HG02798 (cell line): ENCODE data around the gene PRRX2.
"Not testable (repeated sequence)": the region's sequence is repeated elsewhere in the genome, so short reads cannot be mapped to it uniquely, and the experiment has no call there.

Experiments used
- ATAC-seq: cut with Tn5 transposase; IDR thresholded peaks from one replicate; pipeline ENCODE4 v1.9.1; 2021; ENCODE audit warnings: mild to moderate bottlenecking; ENCODE audit not compliant: unreplicated experiment, poor library complexity

PRRX2 gene

DNA sequence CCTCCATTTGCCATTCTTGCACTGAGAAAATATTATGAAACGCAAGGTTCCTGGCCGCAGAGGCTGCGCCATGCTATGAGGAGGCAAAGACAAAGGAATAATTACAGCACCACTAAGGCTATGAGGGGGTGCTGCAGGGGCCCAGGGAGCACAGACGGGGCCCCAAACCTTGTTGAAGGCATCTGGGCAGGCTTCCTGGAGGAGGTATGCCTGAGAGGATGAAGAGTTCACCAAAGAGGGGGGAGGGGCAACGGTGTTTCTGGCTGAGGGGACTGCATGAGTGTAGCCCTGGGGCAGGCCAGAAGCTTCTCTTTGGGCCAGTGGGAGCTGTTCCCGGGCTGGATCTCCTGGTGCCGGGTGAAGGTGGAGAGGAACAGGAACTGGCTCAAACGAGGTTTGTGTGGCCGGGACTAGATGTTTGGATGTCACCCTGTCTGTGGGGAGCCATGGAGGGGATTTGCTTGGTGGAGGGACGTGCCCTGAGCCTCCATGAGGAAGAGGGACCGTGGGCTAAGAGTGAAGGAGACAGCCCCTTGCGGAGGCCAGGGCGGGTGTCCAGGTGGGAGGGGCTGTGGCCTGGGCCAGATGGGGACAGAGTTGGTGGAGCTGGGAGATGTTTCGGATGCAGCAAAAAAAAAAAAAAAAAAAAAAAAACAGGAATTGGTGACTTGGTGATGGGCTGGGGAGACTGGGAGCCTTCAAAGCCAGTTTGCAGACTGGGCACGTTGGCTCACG, 59.2 kb downstream of the PRRX2 start:
- no peak for ATAC-seq

DNA sequence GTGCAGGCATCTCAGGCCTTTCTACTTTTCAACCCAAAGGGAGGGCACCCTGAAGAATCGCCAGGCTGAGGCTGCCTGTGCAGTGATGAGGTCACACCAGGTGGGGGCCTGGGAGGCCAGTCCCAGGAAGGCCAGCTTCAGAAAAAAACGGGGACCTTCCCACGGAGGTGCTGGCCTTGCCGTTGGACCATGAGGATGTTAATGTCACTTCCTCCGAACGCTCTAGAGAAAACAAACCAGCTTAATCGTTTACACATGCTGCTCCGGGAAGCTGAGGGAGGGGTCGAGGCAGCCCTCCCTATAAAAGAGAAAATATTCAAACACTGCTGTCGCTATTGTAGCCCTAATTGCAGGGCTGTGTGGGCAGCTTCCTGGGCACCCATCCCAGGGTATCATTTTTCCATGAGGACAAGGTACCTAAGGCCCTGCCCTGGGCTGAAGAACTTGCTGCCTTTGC, 60.4 kb downstream of the PRRX2 start:
- no peak for ATAC-seq

GRCh38 chr9:129726322-129727160, 61.1 kb downstream of the PRRX2 start:
- ATAC-seq, result no peak

DNA sequence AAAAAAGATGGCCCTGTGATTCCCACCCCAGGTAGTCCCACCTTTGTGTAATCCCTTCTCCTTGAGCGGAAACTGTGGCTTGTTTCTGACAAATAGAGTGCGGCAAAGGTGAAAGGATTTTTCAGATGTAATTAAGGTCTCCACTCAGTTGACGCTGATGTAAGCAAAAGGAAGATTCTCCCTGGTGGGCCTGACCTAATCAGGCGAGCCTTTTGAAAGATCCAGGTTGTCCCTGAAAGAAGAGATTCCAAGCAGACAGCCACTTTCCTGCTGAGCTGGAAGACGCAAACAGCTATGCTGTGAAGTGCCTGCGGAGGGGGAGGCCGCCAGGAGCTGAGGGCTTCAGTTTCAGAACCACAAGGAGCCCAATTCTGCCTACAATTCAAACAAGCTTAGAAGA, 63.3 kb downstream of the PRRX2 start:
- ATAC-seq, result no peak

DNA sequence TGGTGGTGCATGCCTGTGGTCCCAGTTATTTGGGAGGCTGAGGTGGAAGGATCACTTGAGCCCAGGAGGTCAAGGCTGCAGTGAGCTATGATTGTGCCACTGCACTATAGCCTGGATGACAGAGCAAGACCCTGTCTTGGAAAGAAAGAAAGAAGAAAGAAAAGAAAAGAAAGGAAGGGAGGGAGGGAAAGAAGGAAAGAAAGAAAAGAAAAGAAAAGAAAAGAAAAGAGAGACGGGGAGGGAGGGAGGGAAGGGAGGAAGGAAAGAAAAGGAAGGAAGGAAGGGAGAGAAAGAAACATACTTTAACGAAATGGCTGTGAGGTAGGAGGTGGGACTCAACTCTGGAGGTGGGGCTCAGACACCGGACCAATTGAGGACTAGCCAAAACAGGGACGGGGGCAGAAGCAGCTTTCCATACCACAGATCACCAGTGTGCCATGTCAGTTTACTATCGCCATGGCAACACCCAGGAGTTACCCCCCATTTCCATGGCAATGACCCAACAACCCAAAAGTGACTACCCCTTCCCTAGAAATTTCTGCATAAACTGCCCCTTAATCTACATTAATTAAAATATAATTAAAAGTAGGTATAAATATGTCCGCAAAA, 66.1 kb downstream of the PRRX2 start:
- no peak for ATAC-seq

GRCh38 chr9:129732100-129732499, 66.7 kb downstream of the PRRX2 start:
- no peak for ATAC-seq

DNA sequence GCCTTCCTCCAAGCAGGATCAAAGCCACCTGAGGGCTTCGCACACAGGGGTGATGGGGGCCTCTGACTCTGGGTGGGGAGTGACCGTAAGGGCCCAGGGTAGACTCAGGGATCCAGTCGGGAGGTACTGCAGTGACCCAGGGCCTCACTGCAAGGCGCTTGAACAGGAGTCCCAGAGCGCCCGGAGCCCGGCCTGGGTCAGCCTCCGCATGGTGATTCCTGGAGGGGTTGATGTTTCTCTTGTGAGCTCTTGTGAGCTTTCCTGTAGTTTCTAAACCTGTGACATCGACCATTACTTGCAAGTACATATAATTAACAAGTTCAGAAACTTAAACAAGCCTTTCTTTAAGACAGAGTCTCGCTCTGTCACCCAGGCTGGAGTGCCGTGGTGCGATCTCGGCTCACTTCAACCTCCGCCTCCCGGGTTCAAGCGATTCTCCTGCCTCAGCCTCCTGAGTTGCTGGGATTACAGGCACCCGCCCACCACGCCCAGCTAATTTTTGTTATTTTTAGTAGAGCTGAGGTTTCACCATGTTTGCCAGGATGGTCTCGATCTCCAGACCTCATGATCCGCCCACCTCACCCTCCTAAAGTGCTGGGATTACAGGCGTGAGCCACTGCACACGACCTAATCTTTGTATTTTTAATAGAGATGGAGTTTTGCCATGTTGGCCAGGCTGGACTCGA, 67.6 kb downstream of the PRRX2 start:
- no peak for ATAC-seq

- no peak for ATAC-seq
These were observed 68.1 kb downstream of the PRRX2 start for GRCh38 chr9:129733632-129733953.

- no peak for ATAC-seq
These were observed 70.1 kb downstream of the PRRX2 start for GRCh38 chr9:129735546-129735945.

- no peak for ATAC-seq
These were observed 70.9 kb downstream of the PRRX2 start for GRCh38 chr9:129736334-129736733.

- ATAC-seq, result peak; percentile 84
These were observed 72.2 kb downstream of the PRRX2 start for GRCh38 chr9:129737479-129738274.

- no peak for ATAC-seq
These were observed 74.0 kb downstream of the PRRX2 start for GRCh38 chr9:129739432-129739831.

DNA sequence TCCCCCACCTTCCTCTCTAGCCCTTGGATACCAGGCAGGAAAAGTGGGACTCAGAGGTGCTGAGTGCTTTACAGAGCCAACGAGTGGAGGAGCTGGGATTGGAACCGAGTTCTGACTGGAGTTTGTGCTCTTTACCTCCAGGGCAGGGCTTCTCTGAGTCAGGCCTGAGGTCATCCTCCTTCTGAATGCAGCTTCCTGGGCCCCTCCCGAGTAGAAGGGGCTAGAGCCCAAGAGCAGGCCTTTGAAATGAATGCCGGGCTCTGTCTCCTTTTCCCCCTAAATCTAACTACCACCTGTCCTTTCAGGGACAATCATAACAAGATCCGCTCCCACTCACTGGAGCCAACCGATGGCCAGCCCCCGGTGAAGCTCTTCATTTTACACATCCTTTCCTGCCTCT, 74.7 kb downstream of the PRRX2 start:
- ATAC-seq, result no peak

DNA sequence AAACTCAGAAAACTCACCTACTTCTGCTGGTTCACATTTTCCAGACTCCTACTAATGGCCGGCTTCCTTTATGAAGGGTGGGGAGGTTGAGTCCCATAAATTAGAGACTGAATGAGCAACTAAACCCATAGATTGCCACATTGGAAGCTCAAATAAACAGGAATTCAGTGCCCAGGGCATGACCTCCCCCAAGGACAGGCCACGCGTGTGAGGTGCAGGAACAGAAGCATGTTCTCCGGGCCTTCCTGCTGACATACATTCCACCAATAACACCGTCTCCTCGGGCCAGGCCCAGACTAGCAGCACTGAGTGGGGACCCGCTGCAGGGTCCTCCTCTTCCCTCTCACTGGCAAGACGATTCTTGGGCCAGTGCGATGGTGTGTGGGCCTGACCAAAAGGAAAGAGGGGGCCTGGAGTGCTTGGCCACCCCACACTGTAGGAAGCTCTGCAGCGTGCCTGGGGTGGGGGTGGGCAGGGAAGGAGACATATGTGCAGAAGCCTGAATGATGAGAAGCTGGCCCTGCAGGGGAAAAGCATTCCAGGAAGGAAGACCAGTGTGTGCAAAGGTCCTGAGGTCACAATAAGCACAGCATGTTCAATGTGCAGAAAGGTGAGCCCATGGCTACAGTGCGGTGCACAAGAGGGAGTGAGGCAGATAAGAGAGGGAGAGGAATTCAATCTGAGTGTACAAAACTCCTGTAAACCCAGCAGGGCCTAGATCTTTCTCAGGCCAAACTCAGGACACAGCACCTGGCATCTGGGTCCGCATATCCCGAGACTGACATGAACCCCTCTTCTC, 75.4 kb downstream of the PRRX2 start:
- ATAC-seq, result no peak

DNA sequence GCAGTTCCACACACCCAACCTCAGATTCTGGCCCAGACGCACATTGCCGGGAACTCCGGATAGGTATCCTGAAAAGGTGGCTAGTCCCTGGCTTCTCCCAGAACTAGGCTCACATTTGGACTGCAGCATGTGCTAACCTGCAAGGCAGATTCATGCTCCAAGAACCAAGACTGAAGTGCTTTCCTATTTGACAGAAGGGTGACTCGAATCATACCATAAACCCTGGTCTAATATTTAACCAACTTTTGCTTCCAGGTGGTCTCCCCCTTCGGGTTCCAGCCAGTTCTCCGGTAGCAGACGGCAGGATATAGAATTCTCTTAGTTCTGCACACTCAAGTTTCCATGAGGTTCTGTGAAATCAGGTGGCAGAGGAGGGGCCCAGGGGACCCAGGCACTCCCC, 79.8 kb downstream of the PRRX2 start:
- ATAC-seq, result no peak

DNA sequence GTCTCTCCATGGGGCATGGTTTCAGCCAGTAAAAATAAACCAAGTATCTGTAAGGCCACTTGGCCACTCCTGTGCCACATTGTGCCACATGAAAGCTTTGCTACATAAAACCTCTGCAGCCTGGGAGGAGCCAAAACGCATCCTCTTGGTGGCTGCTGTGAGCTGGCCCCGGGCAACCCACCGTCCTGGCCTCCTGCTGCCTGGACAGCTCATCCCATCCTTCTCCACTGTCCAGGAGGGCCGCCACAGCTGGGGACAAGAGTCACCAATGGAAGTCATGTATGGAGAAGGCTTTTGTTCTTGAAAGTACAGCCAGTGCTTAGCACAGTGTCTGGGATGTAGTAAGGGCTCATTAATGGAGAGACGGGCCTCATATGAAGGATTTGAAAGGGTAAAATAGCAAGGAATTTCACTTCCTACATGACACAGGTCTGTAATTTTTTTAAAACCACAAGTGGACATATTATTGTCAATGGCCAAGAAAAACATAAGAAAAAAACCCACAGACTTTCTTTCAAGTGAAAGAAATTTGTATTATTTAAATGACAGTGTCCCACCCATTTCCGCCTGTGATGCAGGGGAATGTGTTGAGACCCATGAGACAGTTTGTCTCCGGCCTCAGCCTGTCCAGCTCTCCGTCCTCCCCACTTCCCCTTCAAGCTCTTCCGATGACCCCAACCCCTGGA, 80.8 kb downstream of the PRRX2 start:
- ATAC-seq, result no peak

- ATAC-seq, result no peak
These were observed 82.8 kb downstream of the PRRX2 start for GRCh38 chr9:129748249-129748648.

DNA sequence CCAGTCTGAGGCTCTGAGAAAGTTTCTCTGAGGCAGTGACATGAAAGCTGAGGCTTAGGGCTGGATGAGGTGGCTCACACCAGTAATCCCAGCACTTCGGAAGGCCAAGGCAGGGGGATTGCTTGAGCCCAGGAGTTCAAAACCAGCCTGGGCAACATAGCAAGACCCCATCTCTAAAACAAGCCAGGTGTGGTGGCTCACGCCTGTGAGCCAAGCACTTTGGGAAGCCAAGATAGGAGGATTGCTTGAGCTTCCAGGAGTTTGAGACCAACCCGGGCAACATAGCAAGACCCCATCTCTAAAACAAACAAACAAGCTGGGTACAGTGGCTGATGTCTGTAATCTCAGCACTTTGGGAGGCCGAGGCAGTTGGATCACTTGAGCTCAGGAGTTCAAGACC, 83.6 kb downstream of the PRRX2 start:
- ATAC-seq, result not testable (repeated sequence)

- ATAC-seq, result no peak
These were observed 84.1 kb downstream of the PRRX2 start for GRCh38 chr9:129749575-129749974.
